Effector CD4-positive, alpha-beta T cell (primary cell): ENCODE data around the gene XKR7.

Experiments
- DNase-seq: peaks from one replicate; pipeline ENCODE4 v3.0.0-alpha.2; 2020

The XKR7 gene

DNA sequence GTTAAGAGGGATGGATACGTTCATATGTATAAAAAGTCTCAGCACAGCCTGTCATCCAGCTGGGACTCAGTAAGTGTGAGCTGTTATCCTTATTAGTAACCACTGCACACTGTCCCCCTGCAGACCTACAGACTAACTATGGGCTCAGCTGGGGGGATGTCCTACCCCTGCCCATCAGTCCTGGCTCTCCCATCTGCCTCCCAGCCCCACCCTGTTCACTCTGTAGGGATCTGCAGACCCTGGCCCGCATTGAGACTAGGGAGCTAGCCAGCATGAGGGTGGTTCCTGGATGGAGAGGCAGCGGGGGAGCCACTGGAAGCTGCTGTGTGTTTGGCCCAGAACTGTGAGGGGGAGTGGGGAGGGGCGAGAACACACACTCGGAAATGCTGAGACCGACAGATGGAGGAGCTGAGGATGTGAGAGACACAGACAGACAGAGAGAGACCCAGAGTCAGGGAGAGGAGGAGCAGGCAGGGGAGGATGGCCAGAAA, 17.1 kb downstream of the XKR7 start:
- DNase-seq: no peak

DNA sequence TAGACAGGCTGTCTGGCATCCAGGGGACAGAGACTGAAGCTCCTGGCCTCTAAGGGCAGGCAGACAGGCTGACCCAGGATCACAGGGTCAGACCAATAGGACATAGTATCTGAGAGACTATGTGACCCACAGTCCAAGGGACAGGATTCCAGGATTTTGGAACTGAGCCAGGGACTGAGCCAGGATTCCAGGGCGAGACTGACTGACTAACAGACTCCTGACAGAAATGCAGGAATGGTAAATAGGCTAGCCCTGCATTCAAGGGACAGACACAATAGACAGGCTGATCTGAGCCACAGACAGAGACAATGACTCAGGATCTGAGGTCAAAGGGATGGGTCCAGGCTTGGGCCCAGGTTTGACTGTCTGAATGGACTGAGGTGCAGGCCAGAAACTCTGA, 19.8 kb downstream of the XKR7 start:
- no peak for DNase-seq

DNA sequence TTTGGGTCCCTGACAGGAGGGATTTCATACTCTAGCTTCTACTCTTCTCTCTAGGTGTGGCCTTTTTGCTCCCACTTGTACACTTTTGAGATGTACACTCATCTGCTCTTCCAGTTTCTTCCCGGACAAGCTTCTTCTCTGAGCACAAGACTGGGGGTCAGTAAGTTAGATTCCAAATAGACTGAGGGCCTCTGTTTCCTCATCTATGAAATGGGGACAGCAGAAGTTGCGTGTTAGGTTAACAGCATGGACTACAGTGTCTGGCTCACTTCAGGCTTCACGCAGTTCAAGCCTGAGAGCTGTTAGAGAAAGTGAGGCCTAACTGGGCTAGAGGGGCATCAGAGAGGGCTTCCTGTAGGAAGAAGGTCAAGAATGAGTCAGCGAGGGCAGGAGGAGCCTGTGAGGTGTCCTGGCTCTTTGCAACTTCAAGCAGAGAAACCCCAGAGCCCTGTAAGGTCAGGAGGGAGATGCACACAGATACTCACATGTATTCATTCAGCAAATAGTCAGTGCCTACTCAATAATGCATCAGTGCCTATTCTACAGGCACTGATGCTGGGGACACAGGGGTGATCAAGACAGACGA, 20.6 kb downstream of the XKR7 start:
- DNase-seq: no peak

DNA sequence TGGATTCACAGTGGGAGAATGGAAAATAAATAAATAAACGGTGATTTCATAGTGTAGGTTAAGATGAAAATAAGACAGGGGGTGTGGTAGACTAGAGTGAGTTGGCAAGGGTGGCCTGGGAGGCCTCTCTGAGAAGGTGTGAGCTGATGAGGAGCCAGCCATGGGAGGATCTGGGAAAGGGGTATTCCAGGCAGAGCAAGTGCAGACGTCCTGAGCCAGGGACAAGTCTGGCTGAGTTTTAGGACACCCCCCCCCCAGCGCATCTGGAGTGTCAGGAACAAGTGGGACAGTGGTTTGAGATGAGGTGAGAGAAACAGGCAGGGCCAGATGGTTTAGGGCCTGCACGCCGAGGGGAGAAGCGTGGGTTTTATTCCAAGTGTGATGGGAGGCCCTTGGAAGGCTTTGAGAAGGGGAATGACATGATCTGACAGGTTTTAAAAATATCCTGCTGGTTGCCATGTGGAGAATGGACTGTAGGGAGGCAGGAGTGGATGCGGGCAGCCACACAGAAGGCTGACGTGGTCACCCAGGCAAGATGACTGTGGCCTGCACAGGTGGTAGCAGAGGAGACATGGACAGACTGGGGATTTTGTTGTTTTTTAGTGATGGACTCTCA, 21.2 kb downstream of the XKR7 start:
- no peak for DNase-seq

DNA sequence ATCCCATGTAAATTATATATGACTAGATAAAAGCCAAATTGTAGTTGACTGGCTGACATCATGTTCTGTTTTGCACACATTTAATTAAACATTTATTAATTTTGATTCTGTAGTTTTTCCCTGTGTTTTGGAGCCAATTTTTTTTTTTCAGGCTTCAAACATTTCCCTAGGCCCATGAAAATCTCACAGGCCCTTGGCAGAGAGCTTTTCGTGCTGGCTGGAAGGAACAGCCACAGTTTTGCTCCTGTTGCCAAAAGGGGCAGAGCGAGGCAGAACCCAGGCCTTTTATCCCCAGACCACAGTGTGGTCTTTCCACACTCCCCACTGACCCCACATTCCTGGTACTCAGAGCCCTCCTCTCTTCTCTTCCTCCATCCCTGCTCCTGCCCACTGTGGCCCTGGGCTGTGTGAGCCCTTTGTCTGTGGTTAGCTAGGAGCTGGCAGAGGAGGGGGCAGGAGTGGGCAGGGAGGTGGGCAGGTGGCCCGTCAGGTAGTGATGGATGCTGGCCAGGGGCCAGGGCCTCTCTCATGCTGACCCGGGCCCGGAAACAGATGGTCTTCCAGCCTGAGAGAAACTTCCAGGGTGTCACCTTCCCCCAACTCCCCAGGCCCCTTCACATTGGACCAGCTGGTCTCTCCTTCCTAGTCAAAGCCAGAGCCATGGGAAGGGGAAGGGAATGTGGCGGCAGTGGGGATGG, 22.8 kb downstream of the XKR7 start:
- DNase-seq: no peak

DNA sequence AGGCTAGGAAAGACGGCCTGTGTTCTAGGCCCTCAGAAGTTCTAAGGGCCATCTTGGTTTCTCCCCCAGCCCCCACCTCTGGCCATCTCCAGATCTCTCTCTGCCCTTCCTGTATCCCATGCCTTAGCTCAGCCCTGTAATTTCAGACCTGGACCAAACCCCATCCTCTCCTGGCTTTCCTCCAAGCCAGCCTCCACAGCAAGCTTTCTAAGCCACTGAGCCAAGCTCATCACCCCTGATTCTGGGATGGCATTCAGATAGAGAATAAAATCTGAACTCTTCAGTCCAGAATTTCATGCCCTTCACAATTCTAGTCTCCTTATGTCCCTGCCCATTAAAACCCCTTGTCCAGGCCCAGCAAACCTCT, 23.4 kb downstream of the XKR7 start:
- no peak for DNase-seq

DNA sequence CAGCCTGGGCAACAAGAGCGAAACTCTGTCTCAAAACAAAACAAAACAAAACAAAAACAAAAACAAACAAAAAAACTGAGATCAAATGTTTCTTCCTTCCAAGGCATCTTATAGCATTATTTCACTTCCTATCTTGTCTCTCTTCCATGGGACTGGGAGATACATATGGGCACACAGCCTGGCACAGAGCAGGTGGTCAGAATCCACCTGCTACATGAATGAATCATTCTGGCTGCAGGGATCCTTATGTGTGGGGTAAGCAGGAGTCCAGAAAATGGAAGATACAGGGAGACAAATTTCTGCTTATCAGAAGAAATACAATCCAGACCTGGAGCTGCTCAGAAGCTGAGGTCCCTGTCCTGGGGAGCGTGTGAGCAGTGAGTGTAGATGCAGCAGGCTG, 24.1 kb downstream of the XKR7 start:
- DNase-seq: no peak

DNA sequence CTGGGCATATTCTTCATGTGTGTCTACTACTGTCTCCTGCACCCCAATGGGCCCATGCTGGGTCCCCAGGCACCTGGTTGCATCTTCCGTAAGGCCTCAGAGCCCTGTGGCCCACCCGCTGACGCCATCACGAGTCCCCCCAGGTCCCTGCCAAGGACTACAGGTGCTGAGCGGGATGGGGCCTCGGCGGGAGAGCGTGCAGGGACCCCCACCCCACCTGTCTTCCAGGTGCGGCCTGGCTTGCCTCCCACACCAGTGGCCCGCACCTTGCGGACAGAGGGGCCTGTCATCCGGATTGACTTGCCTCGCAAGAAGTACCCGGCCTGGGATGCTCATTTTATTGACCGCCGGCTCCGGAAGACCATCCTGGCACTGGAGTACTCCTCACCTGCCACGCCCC, 29.0 kb downstream of the XKR7 start:
- no peak for DNase-seq

DNA sequence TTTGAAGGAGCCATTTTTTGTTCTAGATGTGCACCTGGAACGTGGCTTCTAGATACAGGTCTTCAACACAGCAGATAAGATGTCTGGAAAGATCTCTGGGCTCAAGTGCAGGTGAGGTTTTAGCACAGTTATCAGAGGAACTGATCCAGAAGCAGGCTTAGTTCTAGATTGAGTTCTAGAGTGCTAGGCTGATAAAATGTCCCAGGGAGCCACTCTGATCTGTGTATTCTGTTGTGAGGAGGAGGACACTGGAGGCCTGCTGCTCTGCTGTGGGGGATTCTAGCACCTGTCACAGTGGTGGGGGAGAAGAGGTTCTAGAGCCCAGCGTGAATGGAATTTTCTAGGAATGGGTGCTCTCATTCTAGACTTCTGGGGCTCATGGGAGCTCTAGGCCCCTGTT, 30.3 kb downstream of the XKR7 start:
- DNase-seq: no peak

DNA sequence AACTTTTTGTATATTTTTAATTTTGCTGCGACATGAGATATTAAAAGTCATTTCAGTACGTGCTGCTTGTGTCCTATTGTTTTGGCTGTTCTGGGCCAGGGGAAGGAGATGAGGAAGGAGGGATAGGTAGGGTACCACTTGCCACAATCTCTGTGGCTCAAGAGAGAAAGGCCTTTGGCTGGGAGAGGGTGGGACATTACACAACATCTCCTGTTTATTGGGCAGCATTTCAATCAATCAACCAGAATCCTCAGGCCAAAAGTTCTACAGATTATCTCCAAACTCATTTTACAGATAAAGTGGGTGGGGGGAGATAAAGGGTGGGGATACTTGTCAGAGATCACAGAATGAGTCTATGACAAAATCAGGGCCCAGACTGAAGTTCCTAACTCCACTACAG, 35.4 kb downstream of the XKR7 start:
- no peak for DNase-seq

DNA sequence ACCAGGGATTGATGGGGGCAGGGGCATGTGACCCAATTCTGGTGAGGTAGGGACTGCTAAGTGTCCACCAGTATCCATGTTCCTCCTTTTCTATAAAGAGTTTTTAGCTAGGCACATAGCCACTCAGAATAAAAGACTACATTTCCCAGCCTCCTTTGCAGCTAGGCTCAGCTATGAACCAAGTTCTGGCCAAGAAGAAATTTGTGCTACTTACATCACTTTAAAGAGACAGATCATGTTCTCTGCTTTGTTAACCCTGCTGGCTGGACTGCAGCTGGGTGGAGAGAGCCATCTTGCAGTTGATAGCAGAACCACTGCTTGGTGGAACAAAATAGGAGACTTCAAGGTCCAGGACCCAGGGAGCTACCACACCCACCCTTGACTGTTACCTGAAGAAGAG, 37.0 kb downstream of the XKR7 start:
- no peak for DNase-seq

DNA sequence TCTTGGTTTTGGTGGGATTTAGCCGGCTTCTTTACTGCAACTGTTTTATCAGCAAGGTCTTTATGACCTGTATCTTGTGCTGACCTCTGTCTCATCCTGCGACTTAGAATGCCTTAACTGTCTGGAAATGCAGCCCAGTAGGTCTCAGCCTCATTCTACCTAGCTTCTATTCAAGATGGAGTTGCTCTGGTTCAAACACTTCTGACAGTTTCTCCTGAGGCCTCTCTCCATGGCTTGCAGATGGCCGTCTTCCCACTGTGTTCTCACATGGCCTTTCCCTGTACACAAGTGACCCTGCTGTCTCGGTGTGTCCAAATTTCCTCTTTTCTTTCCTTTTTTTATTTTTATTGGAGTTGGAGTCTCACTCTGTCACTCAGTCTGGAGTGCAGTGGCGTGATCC, 38.1 kb downstream of the XKR7 start:
- DNase-seq: no peak

DNA sequence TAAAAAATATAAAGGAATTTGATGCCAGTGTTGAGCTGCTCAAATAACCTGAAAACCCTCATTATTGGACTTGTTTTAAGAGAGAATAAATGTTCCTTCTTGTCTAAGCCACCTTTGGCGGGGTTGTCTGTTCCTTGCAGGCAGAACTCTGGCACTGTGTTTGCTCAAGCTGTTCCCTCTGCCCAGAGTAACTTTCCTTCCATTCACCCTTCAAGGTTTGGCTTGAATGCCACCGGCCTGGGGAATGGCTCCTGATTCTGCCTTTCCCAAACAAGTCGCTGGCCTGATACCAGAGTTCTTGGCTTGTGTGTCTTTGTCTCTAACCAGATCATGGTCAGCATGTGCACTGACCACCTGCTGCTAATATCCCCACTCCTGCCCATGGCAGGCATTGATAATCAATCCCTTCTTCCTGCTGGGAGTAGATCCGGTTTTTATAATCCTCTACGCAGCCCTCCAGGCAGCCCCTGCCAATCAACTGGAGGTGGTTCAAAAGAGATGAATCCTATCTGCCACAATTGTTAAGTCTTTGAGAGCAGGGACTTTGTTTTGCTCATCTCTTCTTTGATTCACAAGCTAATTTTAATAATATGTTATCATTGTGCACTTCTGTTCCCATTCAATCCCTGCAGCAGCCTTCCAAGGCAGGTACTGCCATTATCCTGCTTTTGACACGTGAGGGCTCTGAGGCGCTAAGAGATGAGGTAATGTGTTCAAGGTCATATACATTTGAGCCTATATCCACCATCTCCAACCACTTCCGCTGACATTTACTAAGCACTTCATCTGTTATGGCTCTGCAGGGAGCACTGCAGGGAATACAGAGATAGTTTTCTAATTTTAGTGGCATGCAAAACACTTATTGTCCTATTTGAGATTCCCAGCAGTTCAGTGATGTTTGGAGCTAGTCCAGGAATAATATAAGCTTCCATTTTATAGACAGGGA, 39.2 kb downstream of the XKR7 start:
- no peak for DNase-seq

DNA sequence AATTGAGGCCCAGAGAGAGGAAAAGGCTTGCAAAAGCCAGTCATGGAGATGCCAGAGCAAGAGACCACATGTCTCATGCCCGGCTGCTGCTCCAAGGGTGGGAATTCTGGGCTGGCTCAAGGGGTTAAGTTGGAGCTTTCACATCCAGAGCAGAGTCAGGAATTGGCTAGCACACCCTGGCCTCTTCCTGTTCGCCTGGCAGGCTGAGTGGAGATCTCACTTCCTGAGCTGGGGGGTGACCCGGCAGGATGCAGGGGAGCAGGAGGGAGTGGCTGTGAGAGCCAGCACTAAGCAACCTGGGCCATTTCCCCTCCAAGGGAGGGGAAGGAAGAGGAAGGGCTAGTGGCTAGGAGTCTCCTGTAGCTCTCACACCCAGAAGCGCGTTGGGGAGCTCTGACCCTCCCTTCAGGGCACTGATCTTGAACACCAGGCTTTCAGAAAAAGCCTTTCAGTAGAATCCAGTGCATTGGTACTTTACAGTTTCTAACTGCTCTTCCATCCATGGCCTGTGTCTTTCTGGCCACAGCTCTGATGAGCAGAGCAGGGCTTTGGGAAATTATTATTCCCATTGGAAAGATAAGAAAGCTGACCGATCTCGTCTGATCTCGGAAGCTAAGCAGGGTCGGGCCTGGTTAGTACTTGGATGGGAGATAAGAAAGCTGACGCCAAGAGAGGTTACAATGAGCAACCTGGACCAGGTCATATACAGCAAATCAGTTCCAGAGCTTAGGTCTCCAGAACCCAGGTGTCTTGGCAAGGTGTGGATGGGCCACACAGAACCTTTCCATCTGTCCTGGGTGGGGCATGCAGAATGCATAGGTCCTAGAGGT, 40.1 kb downstream of the XKR7 start:
- no peak for DNase-seq

DNA sequence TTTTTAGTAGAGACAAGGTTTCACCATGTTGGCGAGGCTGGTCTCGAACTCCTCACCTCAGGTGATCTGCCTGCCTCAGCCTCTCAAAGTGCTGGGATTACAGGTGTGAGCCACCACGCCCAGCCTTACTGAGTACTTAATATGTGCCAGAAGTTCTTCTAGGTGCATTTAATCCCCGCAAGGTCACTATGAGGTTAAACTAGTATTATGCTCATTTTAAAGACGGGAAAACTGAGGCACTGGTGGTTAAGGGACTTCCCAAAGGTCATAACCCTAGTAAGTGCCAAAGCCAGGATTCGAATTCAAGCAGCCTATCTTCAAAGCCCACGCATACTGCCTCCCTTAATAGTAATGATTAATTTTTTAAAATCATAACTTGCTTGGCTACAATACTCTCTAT, 41.6 kb downstream of the XKR7 start:
- DNase-seq: no peak

DNA sequence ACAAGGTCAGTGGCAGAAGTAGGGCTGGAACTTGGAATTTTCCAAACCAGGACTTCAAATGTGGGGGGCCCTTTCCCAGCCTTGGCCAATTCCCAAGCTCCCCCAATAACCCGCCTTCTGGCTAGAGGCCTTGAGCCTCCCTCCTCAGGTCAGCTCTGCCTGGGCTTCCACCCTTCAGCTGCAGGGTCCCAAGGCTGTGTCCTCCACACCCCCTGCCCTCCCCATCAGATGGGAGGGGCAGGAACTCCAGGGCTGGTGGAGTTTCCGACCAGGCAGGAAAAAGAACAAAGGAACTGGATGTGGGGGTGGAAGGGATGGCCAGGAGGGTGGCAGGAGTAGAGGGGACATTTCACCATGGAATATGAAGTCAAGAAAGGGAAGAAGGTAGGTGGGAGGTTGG, 42.1 kb downstream of the XKR7 start, which contains the start of gene CCM2L:
Gene CCM2L, plus strand, starts transcription at position 338 of the 400 bp plus-strand sequence. Its CDS starts 17 bp downstream, at position 355.
- DNase-seq: no peak

DNA sequence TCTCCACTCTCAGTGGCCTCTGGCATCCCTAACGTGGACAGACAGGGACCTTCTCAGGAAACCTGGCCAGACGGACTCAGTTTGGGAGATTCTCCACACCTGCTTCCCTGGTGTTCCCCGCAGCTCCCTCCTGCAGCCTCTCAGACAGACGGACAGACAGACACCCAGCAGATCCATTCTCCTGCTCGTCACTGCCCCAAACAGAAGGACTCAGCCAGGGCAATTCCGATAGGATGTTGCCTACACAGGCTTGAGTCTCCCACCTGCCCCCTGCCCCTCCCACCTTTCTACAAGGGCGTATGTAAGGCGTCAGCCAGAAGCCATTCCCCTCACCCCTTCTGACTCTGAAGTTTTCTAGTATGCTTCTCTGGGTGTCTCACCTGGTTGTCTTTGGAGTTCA, 42.7 kb downstream of the XKR7 start:
- DNase-seq: no peak

DNA sequence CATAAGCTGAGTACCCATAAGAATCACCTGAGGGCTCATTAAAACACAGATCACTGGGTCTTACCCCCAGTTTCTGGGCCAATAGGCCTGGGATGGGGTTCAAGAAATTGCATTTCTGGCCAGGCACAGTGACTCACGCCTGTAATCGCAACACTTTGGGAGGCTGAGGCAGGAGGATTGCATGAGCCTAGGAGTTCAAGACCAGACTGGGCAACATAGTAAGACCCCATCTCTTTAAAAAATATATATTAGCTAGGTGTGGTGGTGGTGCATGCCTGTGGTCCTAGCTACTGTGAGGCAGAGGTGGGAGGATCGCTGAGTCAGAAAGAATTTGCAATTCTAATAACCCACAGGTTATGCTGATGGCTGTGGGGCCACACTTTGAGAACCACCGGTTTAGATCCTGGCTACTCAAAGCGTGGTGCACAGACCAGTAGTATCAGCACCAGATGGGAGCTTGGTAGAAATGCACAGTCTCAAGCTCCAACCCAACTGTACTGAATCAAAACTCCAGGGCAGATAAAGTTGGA, 44.3 kb downstream of the XKR7 start:
- no peak for DNase-seq

DNA sequence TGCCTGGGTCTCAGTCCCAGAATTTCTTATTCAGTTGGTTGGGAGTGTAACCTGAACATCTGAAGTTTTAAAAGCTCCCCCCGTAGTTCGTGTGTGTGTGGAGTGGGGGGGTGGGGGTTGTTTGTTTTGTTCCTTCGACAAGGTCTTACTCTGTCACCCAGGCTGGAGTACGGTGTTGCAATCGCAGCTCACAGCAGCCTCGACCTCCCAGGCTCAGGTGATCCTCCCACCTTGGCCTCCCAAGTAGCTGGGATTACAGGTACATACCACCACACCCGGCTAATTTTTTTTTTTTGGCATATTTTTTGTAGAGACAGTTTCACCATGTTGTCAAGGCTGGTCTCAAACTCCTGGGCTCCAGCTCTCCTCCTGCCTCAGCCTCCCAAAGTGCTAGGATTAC, 45.4 kb downstream of the XKR7 start:
- DNase-seq: no peak

DNA sequence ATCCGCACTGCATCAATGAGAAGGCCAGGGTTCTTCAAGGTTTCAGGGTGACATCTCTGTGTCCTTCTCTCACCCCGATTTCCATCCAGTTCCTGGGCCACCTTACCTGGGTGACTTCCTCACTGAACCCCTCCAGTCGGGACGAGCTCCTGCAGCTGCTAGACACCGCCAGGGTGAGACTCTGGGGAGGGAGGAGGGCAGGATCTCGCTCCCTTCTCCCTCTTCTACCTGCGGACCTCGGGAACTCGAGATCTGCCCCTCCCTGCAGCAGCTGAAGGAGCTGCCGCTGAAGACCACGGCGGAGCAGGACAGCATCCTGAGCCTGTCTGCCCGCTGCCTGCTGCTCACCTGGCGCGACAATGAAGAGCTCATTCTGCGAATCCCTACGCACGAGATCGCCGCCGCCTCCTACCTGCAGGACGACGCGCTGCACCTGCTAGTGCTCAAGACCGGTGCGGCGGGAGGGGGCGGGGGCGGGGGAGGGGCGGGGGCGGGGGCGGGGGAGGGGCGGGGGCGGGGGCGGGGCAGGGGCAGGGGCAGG, 49.8 kb downstream of the XKR7 start:
- peak; percentile 31 for DNase-seq

DNA sequence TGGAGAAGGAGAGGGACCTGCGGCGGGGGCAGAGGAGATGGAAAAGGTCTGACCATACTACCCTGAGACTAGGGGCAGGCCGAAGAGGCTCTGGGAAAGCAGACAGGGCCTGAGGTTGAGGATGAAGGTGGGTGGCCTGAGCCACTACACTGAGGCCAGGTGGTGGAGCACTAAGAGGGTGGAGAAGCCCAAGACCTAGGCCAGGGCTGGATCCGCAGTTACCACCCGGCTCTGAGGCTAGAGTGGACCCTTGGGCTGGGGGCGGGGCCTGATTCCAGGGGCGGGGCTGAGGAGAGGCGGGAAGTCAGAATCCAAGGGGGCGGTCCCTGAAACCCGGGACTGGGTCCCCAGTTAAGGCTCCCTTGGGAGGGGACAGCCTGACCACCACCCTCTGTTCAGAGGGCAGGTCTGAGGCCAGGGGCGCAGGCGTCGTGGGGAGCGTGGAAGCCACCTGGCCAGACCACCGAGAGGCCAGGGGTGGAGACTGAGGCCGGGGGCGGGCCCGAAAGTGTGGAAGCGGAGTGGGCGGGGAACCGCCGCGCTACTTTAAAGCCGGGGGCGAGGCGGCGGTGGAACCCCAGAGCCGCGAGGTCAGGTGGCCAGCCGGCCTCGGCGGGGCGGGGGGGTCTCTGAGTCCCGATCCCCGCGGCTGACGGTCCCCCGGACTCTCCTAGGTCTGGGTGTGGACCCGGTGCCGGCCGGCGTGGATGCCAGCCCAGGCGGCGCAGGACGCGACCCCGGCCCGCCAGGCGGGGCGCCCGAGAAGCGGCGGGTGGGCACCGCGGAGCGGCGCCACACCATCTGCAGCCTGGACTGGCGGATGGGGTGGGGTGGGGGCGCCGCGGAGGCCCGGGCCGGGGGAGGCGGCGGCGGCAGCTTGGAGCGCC, 50.6 kb downstream of the XKR7 start:
- DNase-seq: peak; percentile 15
